HepG2 (cell line): ENCODE measurements around the gene NUFIP2. TPM values are rescaled to one million over a fixed set of nuclear protein-coding genes. Genes with fewer than 3 reads are reported as not detected.
A peak's percentile ranks its signal among the peaks of the same experiment; 100 is the strongest.

Experiments
- ARID2 ChIP-seq: sonication (generic); formaldehyde crosslinking; IDR thresholded peaks from 2 replicates; pipeline ENCODE4 v1.8.1; 2022; ENCODE audit warnings: mild to moderate bottlenecking, missing genetic modification reagents, borderline replicate concordance
- DNMT1 ChIP-seq: sonication (generic); formaldehyde crosslinking; IDR thresholded peaks from 2 replicates; pipeline ENCODE4 v1.5.1; 2020; ENCODE audit warnings: mild to moderate bottlenecking, missing genetic modification reagents
- KDM5B ChIP-seq: sonication (generic); formaldehyde crosslinking; IDR thresholded peaks from 2 replicates; pipeline ENCODE4 v1.4.0; 2020; ENCODE audit warnings: missing genetic modification reagents, mild to moderate bottlenecking, borderline replicate concordance
- KMT2A ChIP-seq: sonication (generic); formaldehyde crosslinking; IDR thresholded peaks from 2 replicates; pipeline ENCODE4 v1.4.0; 2020; ENCODE audit warnings: missing genetic modification reagents
- MAFK ChIP-seq, 2 experiments: IDR thresholded peaks in 1 of 2; conservative IDR thresholded peaks in 1 of 2; 2 replicates each; pipeline ENCODE4 v1.6.1; 2011; ENCODE audit warnings: improper control_type of control experiment in 2 of 2, low read length in 2 of 2
- PHF21A ChIP-seq: sonication (generic); formaldehyde crosslinking; IDR thresholded peaks from 2 replicates; pipeline ENCODE4 v1.5.0; 2020; ENCODE audit warnings: mild to moderate bottlenecking, missing genetic modification reagents
- SMC3 ChIP-seq: IDR thresholded peaks from 2 replicates; pipeline ENCODE4 v1.6.1; 2011; ENCODE audit warnings: low read length, improper control_type of control experiment
- SUZ12 ChIP-seq: fragments of 150-350 bp; IDR thresholded peaks from 2 replicates; pipeline ENCODE4 v1.6.1; 2014; ENCODE audit warnings: low read depth, low read length
- ZBTB7A ChIP-seq: sonication (generic); formaldehyde crosslinking; IDR thresholded peaks from 2 replicates; pipeline ENCODE4 v1.8.0; 2022; ENCODE audit warnings: mild to moderate bottlenecking, missing genetic modification reagents
- ZNF263 ChIP-seq: sonication (generic); formaldehyde crosslinking; IDR thresholded peaks from 2 replicates; pipeline ENCODE4 v1.4.0; 2020; ENCODE audit warnings: missing genetic modification reagents
- ZNF530 ChIP-seq: sonication (generic); formaldehyde crosslinking; IDR thresholded peaks from 2 replicates; pipeline ENCODE4 v1.5.0; 2020; ENCODE audit warnings: low read depth, mild to moderate bottlenecking, missing genetic modification reagents
- ZNF546 ChIP-seq: sonication (generic); formaldehyde crosslinking; conservative IDR thresholded peaks from 2 replicates; pipeline ENCODE4 v1.8.1; 2023; ENCODE audit warnings: mild to moderate bottlenecking, missing genetic modification reagents
- ZNF597 ChIP-seq: sonication (generic); formaldehyde crosslinking; IDR thresholded peaks from 2 replicates; pipeline ENCODE4 v1.5.0; 2020; ENCODE audit warnings: missing genetic modification reagents
- ZNF784 ChIP-seq: sonication (generic); formaldehyde crosslinking; IDR thresholded peaks from 2 replicates; pipeline ENCODE4 v1.5.1; 2020; ENCODE audit warnings: missing genetic modification reagents, mild to moderate bottlenecking, borderline replicate concordance
- polyA plus RNA-seq, 8 experiments: library from polyadenylated mRNA; depleted of rRNA in 3 of 8; stranded (reverse) in 7 of 8; unstranded in 1 of 8; fragments of >200 nt; fragmentation: Illumina TruSeq in 4 of 8; extraction: Trizol in 4 of 8; gene quantifications; 2 replicates each; pipeline versions ENCODE4 v1.2.1 to v1.2.3, GENCODE V29; 2011 to 2016; ENCODE audit warnings: low read depth in 4 of 8, missing spikeins in 1 of 8, mixed read lengths in 1 of 8; ENCODE audit not compliant: insufficient read depth in 1 of 8
- total RNA-seq, 5 experiments: library from RNA; depleted of rRNA; stranded (reverse); fragments of >200 nt; fragmentation: Illumina TruSeq; extraction: Trizol; gene quantifications; 2 replicates each; pipeline ENCODE4 v1.2.3, GENCODE V29; 2016; ENCODE audit warnings: low read depth in 1 of 5
- TF ChIP-seq, protein P1 (sequence below): IDR thresholded peaks from 2 replicates; pipeline ENCODE4 v1.6.1; 2016
- TF ChIP-seq, protein P2 (sequence below): sonication (generic); formaldehyde crosslinking; IDR thresholded peaks from 2 replicates; pipeline ENCODE4 v1.5.1; 2020; ENCODE audit warnings: mild to moderate bottlenecking, missing genetic modification reagents, borderline replicate concordance
- TF ChIP-seq, protein P3 (sequence below): sonication (generic); formaldehyde crosslinking; IDR thresholded peaks from 2 replicates; pipeline ENCODE4 v1.4.0; 2020; ENCODE audit warnings: missing genetic modification reagents, mild to moderate bottlenecking, borderline replicate concordance

The NUFIP2 gene
- total and polyA plus RNA-seq, 2 of the 13 experiments (the other 11 are each of a cell fraction or from before 2014, with no cell fraction given): 10.3 to 30.8 TPM

DNA sequence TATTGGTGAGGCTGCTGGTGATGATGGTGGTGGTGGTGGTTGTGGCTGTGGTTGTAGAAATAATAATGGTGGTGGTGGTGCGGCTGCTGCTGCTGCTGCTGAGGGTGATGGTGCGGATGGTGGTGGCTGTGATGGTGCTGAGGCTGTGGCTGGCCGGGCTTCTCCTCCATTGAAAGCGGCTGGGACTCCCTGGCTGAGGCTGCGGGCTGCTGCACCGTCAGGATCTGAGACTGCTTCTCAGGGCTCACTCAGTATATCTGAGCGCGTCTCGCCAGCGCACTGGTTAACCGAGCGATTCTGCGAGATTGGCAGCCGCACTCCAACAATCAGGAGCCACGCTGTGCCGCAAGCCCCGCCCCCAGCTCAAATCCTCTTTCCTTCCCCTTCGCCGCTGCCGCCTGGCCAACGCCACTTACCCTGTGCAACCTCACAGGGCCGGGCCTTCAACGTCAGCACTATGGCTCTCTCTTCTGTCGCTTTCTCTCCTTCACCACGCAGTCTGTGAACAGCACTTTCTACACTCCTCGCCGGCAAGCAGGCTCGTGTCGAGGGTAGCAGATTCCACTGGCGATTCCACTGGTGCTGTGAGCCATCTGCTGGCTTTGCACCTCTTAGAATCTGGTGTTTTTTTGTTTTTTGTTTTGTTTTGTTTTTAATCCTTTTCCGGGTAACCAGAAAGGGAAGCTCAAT is at the start of gene NUFIP2 (continued):
- no peak for TF ChIP-seq ZNF546
- TF ChIP-seq ZNF530 (CRISPR knock-in tag): no peak
- TF ChIP-seq, protein P1, sequence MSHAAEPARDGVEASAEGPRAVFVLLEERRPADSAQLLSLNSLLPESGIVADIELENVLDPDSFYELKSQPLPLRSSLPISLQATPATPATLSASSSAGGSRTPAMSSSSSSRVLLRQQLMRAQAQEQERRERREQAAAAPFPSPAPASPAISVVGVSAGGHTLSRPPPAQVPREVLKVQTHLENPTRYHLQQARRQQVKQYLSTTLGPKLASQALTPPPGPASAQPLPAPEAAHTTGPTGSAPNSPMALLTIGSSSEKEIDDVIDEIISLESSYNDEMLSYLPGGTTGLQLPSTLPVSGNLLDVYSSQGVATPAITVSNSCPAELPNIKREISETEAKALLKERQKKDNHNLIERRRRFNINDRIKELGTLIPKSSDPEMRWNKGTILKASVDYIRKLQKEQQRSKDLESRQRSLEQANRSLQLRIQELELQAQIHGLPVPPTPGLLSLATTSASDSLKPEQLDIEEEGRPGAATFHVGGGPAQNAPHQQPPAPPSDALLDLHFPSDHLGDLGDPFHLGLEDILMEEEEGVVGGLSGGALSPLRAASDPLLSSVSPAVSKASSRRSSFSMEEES (CRISPR knock-in tag): peak; percentile 84
- TF ChIP-seq ZNF597: no peak
- no peak for TF ChIP-seq DNMT1 (CRISPR knock-in tag)
- TF ChIP-seq PHF21A (CRISPR knock-in tag): no peak
- no peak for TF ChIP-seq MAFK (conservative IDR thresholded peaks at IDR 0.05 in 1 of 2, IDR thresholded peaks at IDR 0.05 in 1 of 2; ENCODE audit: low read length in 2 of 2)
- no peak for TF ChIP-seq SUZ12
- peak; percentile 32; the same call in 1 of the 2 replicates for TF ChIP-seq ARID2 (CRISPR knock-in tag)
- TF ChIP-seq, protein P2, sequence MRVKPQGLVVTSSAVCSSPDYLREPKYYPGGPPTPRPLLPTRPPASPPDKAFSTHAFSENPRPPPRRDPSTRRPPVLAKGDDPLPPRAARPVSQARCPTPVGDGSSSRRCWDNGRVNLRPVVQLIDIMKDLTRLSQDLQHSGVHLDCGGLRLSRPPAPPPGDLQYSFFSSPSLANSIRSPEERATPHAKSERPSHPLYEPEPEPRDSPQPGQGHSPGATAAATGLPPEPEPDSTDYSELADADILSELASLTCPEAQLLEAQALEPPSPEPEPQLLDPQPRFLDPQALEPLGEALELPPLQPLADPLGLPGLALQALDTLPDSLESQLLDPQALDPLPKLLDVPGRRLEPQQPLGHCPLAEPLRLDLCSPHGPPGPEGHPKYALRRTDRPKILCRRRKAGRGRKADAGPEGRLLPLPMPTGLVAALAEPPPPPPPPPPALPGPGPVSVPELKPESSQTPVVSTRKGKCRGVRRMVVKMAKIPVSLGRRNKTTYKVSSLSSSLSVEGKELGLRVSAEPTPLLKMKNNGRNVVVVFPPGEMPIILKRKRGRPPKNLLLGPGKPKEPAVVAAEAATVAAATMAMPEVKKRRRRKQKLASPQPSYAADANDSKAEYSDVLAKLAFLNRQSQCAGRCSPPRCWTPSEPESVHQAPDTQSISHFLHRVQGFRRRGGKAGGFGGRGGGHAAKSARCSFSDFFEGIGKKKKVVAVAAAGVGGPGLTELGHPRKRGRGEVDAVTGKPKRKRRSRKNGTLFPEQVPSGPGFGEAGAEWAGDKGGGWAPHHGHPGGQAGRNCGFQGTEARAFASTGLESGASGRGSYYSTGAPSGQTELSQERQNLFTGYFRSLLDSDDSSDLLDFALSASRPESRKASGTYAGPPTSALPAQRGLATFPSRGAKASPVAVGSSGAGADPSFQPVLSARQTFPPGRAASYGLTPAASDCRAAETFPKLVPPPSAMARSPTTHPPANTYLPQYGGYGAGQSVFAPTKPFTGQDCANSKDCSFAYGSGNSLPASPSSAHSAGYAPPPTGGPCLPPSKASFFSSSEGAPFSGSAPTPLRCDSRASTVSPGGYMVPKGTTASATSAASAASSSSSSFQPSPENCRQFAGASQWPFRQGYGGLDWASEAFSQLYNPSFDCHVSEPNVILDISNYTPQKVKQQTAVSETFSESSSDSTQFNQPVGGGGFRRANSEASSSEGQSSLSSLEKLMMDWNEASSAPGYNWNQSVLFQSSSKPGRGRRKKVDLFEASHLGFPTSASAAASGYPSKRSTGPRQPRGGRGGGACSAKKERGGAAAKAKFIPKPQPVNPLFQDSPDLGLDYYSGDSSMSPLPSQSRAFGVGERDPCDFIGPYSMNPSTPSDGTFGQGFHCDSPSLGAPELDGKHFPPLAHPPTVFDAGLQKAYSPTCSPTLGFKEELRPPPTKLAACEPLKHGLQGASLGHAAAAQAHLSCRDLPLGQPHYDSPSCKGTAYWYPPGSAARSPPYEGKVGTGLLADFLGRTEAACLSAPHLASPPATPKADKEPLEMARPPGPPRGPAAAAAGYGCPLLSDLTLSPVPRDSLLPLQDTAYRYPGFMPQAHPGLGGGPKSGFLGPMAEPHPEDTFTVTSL: no peak
- TF ChIP-seq ZBTB7A (CRISPR knock-in tag): no peak
- no peak; the same call in 1 of the 2 replicates for TF ChIP-seq KDM5B
- no peak for TF ChIP-seq SMC3
- TF ChIP-seq, protein P3, sequence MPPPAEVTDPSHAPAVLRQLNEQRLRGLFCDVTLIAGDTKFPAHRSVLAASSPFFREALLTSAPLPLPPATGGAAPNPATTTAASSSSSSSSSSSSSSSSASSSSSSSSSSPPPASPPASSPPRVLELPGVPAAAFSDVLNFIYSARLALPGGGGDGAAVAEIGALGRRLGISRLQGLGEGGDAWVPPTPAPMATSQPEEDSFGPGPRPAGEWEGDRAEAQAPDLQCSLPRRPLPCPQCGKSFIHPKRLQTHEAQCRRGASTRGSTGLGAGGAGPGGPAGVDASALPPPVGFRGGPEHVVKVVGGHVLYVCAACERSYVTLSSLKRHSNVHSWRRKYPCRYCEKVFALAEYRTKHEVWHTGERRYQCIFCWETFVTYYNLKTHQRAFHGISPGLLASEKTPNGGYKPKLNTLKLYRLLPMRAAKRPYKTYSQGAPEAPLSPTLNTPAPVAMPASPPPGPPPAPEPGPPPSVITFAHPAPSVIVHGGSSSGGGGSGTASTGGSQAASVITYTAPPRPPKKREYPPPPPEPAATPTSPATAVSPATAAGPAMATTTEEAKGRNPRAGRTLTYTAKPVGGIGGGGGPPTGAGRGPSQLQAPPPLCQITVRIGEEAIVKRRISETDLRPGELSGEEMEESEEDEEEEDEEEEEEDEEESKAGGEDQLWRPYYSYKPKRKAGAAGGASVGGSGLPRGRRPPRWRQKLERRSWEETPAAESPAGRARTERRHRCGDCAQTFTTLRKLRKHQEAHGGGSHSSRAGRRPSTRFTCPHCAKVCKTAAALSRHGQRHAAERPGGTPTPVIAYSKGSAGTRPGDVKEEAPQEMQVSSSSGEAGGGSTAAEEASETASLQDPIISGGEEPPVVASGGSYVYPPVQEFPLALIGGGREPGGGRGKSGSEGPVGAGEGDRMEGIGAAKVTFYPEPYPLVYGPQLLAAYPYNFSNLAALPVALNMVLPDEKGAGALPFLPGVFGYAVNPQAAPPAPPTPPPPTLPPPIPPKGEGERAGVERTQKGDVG (CRISPR knock-in tag): peak; percentile 68; the same call in 1 of the 2 replicates
- TF ChIP-seq ZNF784 (CRISPR knock-in tag): peak; percentile 71
- TF ChIP-seq ZNF263 (CRISPR knock-in tag): 0 out of 2 replicates have a peak, but pooled peaks have one; percentile 15
- peak; percentile 86 for TF ChIP-seq KMT2A (CRISPR knock-in tag)
